Measurements from ENCODE around the gene SRRM3.

SRRM3 gene

DNA sequence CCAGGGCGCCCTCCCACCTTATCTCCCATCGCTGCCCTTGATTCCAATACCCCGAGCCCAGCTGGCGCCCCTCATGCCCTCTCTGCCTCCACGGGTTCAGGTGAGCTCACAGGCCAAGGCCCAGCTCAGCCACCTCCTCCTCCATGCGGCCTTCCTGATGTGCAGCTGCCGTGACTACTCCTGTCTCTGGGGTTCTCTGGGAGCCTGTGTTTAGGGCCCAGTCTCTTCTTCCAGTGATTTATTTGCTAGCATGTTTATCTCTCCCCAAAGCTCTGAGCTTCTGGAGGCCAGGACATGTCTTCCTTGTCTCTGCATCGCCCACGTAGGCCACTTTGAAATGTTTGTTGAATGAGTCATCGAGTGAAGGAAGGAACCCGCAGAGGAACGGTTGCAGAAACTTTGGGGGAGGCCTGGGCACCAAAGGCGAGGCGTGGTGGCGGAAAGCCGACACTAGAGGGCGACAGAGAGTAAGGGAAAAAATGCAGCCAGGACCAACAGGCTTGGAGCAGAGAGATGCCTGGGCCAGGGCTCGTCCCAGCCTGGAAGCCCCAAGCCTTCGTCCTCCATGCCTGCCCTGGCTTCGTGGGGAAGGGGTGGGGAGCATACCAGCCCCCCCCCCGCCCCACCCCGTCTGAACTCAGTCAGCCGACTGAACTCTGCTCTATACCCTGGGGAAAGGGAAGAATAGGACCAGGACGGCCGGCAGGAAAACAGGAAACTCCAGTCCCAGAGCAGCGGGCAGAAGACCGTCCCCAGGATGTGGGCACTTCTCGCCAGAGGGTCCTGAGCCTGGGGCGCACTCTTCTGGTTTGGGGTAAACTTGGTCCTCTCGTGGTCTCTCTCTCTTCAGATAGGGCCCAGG is 89.9 kb downstream of the SRRM3 start (continued):
- TF ChIP-seq PBX3 (CRISPR knock-in tag; IDR thresholded peaks at IDR 0.05) (no peak), HOXC10 (CRISPR knock-in tag; IDR thresholded peaks at IDR 0.05) (no peak), ATF2 (tag by site-specific recombination; IDR thresholded peaks at IDR 0.05; ENCODE audit: low read depth) (no peak), ZNF529 (tag by site-specific recombination; IDR thresholded peaks at IDR 0.05; ENCODE audit: insufficient replicate concordance) (no peak), ZNF140 (tag by site-specific recombination; IDR thresholded peaks at IDR 0.05) (no peak), ZEB2 (tag by site-specific recombination; IDR thresholded peaks at IDR 0.05) (peak; percentile 67), ZBTB20 (tag by site-specific recombination; IDR thresholded peaks at IDR 0.05) (0 out of 2 replicates have a peak, but pooled peaks have one; percentile 30), ZNF148 (tag by site-specific recombination; IDR thresholded peaks at IDR 0.05; ENCODE audit: borderline replicate concordance) (no peak), ZNF558 (tag by site-specific recombination; IDR thresholded peaks at IDR 0.05) (no peak), BCL11A (tag by site-specific recombination; IDR thresholded peaks at IDR 0.05; ENCODE audit: low read depth) (0 out of 2 replicates have a peak, but pooled peaks have one; percentile 43), KLF8 (tag by site-specific recombination; IDR thresholded peaks at IDR 0.05) (peak; percentile 53; the same call in 1 of the 2 replicates), SCRT1 (tag by site-specific recombination; IDR thresholded peaks at IDR 0.05; ENCODE audit: borderline replicate concordance) (peak; percentile 68; the same call in 1 of the 2 replicates), HOXD13 (CRISPR knock-in tag; IDR thresholded peaks at IDR 0.05; ENCODE audit: borderline replicate concordance) (no peak), BCL11B (tag by site-specific recombination; IDR thresholded peaks at IDR 0.05; ENCODE audit: low read depth) (no peak), ZNF776 (tag by site-specific recombination; IDR thresholded peaks at IDR 0.05; ENCODE audit: borderline replicate concordance) (no peak), ZSCAN16 (tag by site-specific recombination; IDR thresholded peaks at IDR 0.05) (no peak), ZNF830 (tag by site-specific recombination; IDR thresholded peaks at IDR 0.05; ENCODE audit: low read depth) (no peak), ZNF23 (tag by site-specific recombination; IDR thresholded peaks at IDR 0.05; ENCODE audit: borderline replicate concordance) (no peak), ZNF16 (tag by site-specific recombination; IDR thresholded peaks at IDR 0.05; ENCODE audit: low read depth) (no peak), ZNF555 (tag by site-specific recombination; conservative IDR thresholded peaks at IDR 0.05) (no peak)
- TF ChIP-seq, protein P1, sequence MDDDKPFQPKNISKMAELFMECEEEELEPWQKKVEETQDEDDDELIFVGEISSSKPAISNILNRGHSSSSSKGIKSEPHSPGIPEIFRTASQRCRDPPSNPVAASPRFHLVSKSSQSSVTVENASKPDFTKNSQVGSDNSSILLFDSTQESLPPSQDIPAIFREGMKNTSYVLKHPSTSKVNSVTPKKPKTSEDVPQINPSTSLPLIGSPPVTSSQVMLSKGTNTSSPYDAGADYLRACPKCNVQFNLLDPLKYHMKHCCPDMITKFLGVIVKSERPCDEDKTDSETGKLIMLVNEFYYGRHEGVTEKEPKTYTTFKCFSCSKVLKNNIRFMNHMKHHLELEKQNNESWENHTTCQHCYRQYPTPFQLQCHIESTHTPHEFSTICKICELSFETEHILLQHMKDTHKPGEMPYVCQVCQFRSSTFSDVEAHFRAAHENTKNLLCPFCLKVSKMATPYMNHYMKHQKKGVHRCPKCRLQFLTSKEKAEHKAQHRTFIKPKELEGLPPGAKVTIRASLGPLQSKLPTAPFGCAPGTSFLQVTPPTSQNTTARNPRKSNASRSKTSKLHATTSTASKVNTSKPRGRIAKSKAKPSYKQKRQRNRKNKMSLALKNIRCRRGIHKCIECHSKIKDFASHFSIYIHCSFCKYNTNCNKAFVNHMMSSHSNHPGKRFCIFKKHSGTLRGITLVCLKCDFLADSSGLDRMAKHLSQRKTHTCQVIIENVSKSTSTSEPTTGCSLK (tag by site-specific recombination; IDR thresholded peaks at IDR 0.05): no peak
- TF ChIP-seq, protein P2, sequence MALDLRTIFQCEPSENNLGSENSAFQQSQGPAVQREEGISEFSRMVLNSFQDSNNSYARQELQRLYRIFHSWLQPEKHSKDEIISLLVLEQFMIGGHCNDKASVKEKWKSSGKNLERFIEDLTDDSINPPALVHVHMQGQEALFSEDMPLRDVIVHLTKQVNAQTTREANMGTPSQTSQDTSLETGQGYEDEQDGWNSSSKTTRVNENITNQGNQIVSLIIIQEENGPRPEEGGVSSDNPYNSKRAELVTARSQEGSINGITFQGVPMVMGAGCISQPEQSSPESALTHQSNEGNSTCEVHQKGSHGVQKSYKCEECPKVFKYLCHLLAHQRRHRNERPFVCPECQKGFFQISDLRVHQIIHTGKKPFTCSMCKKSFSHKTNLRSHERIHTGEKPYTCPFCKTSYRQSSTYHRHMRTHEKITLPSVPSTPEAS (tag by site-specific recombination; IDR thresholded peaks at IDR 0.05): no peak
- TF ChIP-seq, protein P3, sequence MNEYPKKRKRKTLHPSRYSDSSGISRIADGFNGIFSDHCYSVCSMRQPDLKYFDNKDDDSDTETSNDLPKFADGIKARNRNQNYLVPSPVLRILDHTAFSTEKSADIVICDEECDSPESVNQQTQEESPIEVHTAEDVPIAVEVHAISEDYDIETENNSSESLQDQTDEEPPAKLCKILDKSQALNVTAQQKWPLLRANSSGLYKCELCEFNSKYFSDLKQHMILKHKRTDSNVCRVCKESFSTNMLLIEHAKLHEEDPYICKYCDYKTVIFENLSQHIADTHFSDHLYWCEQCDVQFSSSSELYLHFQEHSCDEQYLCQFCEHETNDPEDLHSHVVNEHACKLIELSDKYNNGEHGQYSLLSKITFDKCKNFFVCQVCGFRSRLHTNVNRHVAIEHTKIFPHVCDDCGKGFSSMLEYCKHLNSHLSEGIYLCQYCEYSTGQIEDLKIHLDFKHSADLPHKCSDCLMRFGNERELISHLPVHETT (tag by site-specific recombination; IDR thresholded peaks at IDR 0.05): no peak
- TF ChIP-seq, protein P4, sequence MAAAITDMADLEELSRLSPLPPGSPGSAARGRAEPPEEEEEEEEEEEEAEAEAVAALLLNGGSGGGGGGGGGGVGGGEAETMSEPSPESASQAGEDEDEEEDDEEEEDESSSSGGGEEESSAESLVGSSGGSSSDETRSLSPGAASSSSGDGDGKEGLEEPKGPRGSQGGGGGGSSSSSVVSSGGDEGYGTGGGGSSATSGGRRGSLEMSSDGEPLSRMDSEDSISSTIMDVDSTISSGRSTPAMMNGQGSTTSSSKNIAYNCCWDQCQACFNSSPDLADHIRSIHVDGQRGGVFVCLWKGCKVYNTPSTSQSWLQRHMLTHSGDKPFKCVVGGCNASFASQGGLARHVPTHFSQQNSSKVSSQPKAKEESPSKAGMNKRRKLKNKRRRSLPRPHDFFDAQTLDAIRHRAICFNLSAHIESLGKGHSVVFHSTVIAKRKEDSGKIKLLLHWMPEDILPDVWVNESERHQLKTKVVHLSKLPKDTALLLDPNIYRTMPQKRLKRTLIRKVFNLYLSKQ (tag by site-specific recombination; IDR thresholded peaks at IDR 0.05; ENCODE audit: borderline replicate concordance): no peak
- TF ChIP-seq, protein P5, sequence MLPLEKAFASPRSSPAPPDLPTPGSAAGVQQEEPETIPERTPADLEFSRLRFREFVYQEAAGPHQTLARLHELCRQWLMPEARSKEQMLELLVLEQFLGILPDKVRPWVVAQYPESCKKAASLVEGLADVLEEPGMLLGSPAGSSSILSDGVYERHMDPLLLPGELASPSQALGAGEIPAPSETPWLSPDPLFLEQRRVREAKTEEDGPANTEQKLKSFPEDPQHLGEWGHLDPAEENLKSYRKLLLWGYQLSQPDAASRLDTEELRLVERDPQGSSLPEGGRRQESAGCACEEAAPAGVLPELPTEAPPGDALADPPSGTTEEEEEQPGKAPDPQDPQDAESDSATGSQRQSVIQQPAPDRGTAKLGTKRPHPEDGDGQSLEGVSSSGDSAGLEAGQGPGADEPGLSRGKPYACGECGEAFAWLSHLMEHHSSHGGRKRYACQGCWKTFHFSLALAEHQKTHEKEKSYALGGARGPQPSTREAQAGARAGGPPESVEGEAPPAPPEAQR (tag by site-specific recombination; IDR thresholded peaks at IDR 0.05): no peak

Measured in HEK293 (cell line).